Activated CD4-positive, alpha-beta memory T cell treated with anti-CD3 and anti-CD28 coated beads for 36 hours (primary cell): ENCODE measurements around the gene ATP5PD. TPM values are rescaled to one million over a fixed set of nuclear protein-coding genes. Genes with fewer than 3 reads are reported as not detected.

Source experiments
- CTCF ChIA-PET: fragments of 350-600 bp; sonication (Branson Sonifier 250); formaldehyde crosslinking; loops from one replicate; lab custom pipeline; 2021; ENCODE audit warnings: antibody characterized with exemption, inconsistent platforms; lab: Charles Lee
- POLR2A ChIA-PET: fragments of 350-600 bp; sonication (Branson Sonifier 250); formaldehyde crosslinking; loops from one replicate; lab custom pipeline; 2021; ENCODE audit warnings: antibody characterized with exemption; lab: Charles Lee
- DNase-seq: peaks from one replicate; pipeline ENCODE4 v3.0.0-alpha.2; 2020
- H3K27ac Mint-ChIP-seq: one replicate; pipeline ENCODE4 v1.8.0; 2021; ENCODE audit warnings: mixed read lengths
- H3K27me3 Mint-ChIP-seq: one replicate; pipeline ENCODE4 v1.8.0; 2021; ENCODE audit warnings: mixed read lengths
- H3K36me3 Mint-ChIP-seq: one replicate; pipeline ENCODE4 v1.8.0; 2021; ENCODE audit warnings: mixed read lengths
- H3K4me1 Mint-ChIP-seq: one replicate; pipeline ENCODE4 v1.8.0; 2021; ENCODE audit warnings: low read depth, mixed read lengths
- H3K4me3 Mint-ChIP-seq: one replicate; pipeline ENCODE4 v1.8.0; 2021; ENCODE audit warnings: mild to moderate bottlenecking, mixed read lengths
- H3K9me3 Mint-ChIP-seq: one replicate; pipeline ENCODE4 v1.8.0; 2021; ENCODE audit warnings: mixed read lengths
- intact Hi-C: fragments of 100-400 bp; cut with micrococcal nuclease; formaldehyde crosslinking; loops from one replicate; pipeline ENCODE4 v1.15.1; 2023
- total RNA-seq, 2 experiments: library from RNA; stranded (reverse); gene quantifications; one replicate each; pipeline ENCODE4 v1.2.3, GENCODE V29; 2021

Gene ATP5PD
- total RNA-seq, 2 experiments from 2014 or later: 249 to 261 TPM

GRCh38 chr17:75004371-75004770 is 42.4 kb downstream of the ATP5PD start:
- Mint-ChIP-seq H3K4me3 (no peak overlapping the region), H3K27me3 (no peaks in the 10 kb centered on the region), H3K27ac (no peak overlapping the region), H3K4me1 (no peaks in the 10 kb centered on the region), H3K9me3 (no peaks in the 10 kb centered on the region), H3K36me3 (no peaks in the 10 kb centered on the region)
- POLR2A ChIA-PET: interaction anchor here (1.1 kb wide), 1 partner anchor 9 kb away, joined by 6 read pairs; the partner anchor contains the start of gene MRPL58
- DNase-seq: no peak
- CTCF ChIA-PET: interaction anchor here (4.1 kb wide), 1 partner anchor 43 kb away, joined by 24 read pairs; no protein-coding TSS in a partner anchor
- intact Hi-C loops: no loop called here

GRCh38 chr17:75003957-75004355 is 42.8 kb downstream of the ATP5PD start:
- ChIA-PET CTCF (no interaction called here), POLR2A (interaction anchor here (1.1 kb wide), 1 partner anchor 9 kb away, joined by 6 read pairs; the partner anchor contains the start of gene MRPL58)
- no peaks in the 10 kb centered on the region for H3K36me3 Mint-ChIP-seq
- DNase-seq: no peak
- no peak overlapping the region for H3K4me3 Mint-ChIP-seq
- no peak overlapping the region for H3K27ac Mint-ChIP-seq
- intact Hi-C loops: no loop called here
- H3K4me1 Mint-ChIP-seq: no peaks in the 10 kb centered on the region
- no peaks in the 10 kb centered on the region for H3K27me3 Mint-ChIP-seq
- H3K9me3 Mint-ChIP-seq: no peaks in the 10 kb centered on the region

GRCh38 chr17:75003070-75003956 is 43.5 kb downstream of the ATP5PD start:
- no peaks in the 10 kb centered on the region for H3K27me3 Mint-ChIP-seq
- H3K36me3 Mint-ChIP-seq: no peaks in the 10 kb centered on the region
- intact Hi-C loops: no loop called here
- POLR2A ChIA-PET: interaction anchor here (0.5 to 1.1 kb wide), 2 partner anchors 8 to 10 kb away, joined by 3 to 6 read pairs; partner anchors contain the start of gene MRPL58
- CTCF ChIA-PET: no interaction called here
- H3K4me1 Mint-ChIP-seq: peaks cover 1% of the 10 kb centered on the region
- no peak overlapping the region for H3K27ac Mint-ChIP-seq
- no peak for DNase-seq
- no peaks in the 10 kb centered on the region for H3K9me3 Mint-ChIP-seq
- no peak overlapping the region for H3K4me3 Mint-ChIP-seq

DNA sequence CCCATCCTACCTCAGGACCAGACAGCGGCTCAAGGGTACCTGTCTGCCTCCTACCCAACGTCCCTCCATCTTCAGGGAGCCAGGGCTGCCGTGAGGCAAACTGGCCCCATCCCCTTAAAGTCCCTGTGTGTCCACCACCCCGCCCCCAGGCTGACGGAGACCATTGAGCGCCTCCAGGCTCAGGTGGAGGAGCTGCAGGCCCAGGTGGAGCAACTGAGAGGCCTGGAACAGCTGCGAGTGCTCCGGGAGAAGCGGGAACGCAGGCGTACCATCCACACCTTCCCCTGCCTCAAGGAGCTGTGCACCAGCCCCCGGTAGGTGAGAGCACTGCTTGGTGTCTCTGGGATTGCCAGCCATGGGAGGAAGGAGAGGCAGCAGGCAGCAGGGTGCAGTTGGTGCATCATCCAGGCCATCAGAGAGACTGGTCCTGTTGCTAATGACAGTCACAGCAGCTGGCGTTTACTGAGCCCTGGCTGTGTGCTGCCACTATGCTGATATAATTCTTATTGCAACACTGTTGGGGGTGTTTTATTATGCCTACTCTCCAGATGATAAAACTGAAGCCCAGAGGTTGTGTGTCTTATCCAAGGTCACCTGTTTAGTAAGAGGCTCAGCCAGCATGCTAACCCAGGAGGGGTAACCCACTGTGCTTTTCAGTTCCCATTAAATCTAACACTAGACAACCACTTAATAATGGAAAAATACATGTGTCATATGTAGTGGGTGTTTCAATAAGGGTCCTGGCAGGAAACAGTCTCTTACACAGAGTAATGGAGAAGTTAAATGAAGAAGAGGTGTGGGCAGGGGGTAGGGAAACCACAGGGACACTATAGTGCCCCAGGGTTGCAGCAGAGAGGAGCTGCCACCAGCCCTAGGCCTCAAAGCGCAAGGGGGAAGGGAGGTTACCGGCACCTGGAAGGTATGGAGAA is 44.6 kb downstream of the ATP5PD start:
- H3K36me3 Mint-ChIP-seq: no peaks in the 10 kb centered on the region
- POLR2A ChIA-PET: no interaction called here
- H3K27ac Mint-ChIP-seq: no peak overlapping the region
- no peak overlapping the region for H3K4me3 Mint-ChIP-seq
- CTCF ChIA-PET: interaction anchor here (0.7 kb wide), 1 partner anchor 11 kb away, joined by 3 read pairs; the partner anchor contains the start of gene MRPL58
- no peak for DNase-seq
- H3K9me3 Mint-ChIP-seq: no peaks in the 10 kb centered on the region
- H3K4me1 Mint-ChIP-seq: peaks cover 2% of the 10 kb centered on the region
- intact Hi-C loops: no loop called here
- H3K27me3 Mint-ChIP-seq: no peaks in the 10 kb centered on the region

DNA sequence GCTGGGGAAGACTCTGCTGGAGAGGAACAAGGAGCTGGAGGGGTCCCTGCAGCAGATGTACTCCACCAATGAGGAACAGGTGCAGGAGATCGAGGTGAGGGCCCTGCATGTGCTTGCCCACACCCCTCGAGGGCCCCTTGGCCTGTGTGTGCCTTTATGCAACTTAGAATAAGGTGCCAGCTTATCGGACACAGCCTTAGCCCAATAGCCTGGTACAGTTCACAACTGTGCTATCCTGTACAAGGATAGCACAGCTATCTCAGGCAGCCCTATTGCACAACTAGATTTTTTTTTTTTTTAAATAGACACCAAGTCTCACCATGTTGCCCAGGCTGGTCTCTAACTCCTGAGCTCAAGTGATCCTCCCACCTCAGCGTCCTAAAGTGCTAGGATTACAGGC is 47.2 kb downstream of the ATP5PD start:
- no peaks in the 10 kb centered on the region for H3K36me3 Mint-ChIP-seq
- no peak overlapping the region for H3K27ac Mint-ChIP-seq
- H3K4me3 Mint-ChIP-seq: no peak overlapping the region
- no peak for DNase-seq
- no peaks in the 10 kb centered on the region for H3K27me3 Mint-ChIP-seq
- no peaks in the 10 kb centered on the region for H3K9me3 Mint-ChIP-seq
- CTCF ChIA-PET: interaction anchor here (0.6 to 2.0 kb wide), 3 partner anchors 39 to 108 kb away, joined by 3 to 6 read pairs (median 4); no protein-coding TSS in a partner anchor
- POLR2A ChIA-PET: interaction anchor here (0.6 to 1.0 kb wide), 2 partner anchors 11 to 26 kb away, joined by 3 to 4 read pairs; no protein-coding TSS in a partner anchor
- intact Hi-C loops: no loop called here
- peaks cover 2% of the 10 kb centered on the region for H3K4me1 Mint-ChIP-seq

GRCh38 chr17:74998783-74999182 is 48.0 kb downstream of the ATP5PD start:
- Mint-ChIP-seq H3K36me3 (no peaks in the 10 kb centered on the region), H3K9me3 (no peaks in the 10 kb centered on the region), H3K4me3 (no peak overlapping the region), H3K27ac (no peak overlapping the region), H3K4me1 (peaks cover 2% of the 10 kb centered on the region), H3K27me3 (no peaks in the 10 kb centered on the region)
- CTCF ChIA-PET: interaction anchor here (1.0 to 2.0 kb wide), 3 partner anchors 12 to 41 kb away, joined by 3 to 6 read pairs (median 4); partner anchors contain the start of gene CDR2L
- DNase-seq: no peak
- POLR2A ChIA-PET: interaction anchor here (0.6 to 1.0 kb wide), 3 partner anchors 25 to 1081 kb away, joined by 3 to 4 read pairs (median 3); partner anchors contain the start of gene SMIM5
- intact Hi-C loops: no loop called here

DNA sequence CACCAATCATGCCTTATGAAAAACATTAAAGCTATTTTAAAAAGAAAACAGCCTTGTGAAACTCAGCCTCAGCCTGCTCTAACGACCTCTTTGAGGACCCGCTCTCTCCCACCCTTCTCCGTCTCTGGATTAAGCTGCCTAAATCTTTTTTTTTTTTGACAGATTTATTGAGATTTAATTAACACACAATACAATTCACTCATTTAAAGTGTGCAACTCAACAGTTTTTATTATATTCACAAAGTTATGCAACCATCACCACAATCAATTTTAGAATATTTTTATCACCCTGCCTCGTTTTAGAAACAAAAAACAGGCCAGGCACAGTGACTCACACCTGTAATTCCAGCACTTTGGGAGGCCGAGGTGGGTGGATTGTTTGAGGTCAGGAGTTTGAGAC is 50.9 kb downstream of the ATP5PD start:
- H3K27me3 Mint-ChIP-seq: no peaks in the 10 kb centered on the region
- POLR2A ChIA-PET: no interaction called here

GRCh38 chr17:74994440-74994839 is 52.3 kb downstream of the ATP5PD start:
- peaks cover 2% of the 10 kb centered on the region for H3K4me1 Mint-ChIP-seq
- CTCF ChIA-PET: interaction anchor here (0.8 to 1.2 kb wide), 2 partner anchors 17 to 132 kb away, joined by 3 read pairs; no protein-coding TSS in a partner anchor
- H3K36me3 Mint-ChIP-seq: no peaks in the 10 kb centered on the region
- no peaks in the 10 kb centered on the region for H3K27me3 Mint-ChIP-seq
- no peaks in the 10 kb centered on the region for H3K9me3 Mint-ChIP-seq
- POLR2A ChIA-PET: interaction anchor here (0.5 kb wide), 1 partner anchor 205 kb away, joined by 5 read pairs; no protein-coding TSS in a partner anchor
- no peak for DNase-seq
- H3K27ac Mint-ChIP-seq: no peak overlapping the region
- intact Hi-C loops: no loop called here
- H3K4me3 Mint-ChIP-seq: no peak overlapping the region

More for the DNA sequence above, 50.9 kb downstream of the ATP5PD start:
- no peak for DNase-seq
- intact Hi-C loops: no loop called here
- Mint-ChIP-seq H3K4me3 (no peak overlapping the region), H3K9me3 (no peaks in the 10 kb centered on the region), H3K36me3 (no peaks in the 10 kb centered on the region), H3K4me1 (peaks cover 2% of the 10 kb centered on the region), H3K27ac (no peak overlapping the region)
- CTCF ChIA-PET: no interaction called here

GRCh38 chr17:74992223-74992622 is 54.5 kb downstream of the ATP5PD start:
- H3K4me1 Mint-ChIP-seq: peaks cover 1% of the 10 kb centered on the region
- no peak overlapping the region for H3K4me3 Mint-ChIP-seq
- H3K27ac Mint-ChIP-seq: no peak overlapping the region
- H3K27me3 Mint-ChIP-seq: peaks cover 3% of the 10 kb centered on the region
- POLR2A ChIA-PET: no interaction called here
- no peaks in the 10 kb centered on the region for H3K36me3 Mint-ChIP-seq
- no peaks in the 10 kb centered on the region for H3K9me3 Mint-ChIP-seq
- CTCF ChIA-PET: interaction anchor here (1.2 kb wide), 1 partner anchor 30 kb away, joined by 3 read pairs; no protein-coding TSS in a partner anchor
- intact Hi-C loops: no loop called here
- DNase-seq: no peak

DNA sequence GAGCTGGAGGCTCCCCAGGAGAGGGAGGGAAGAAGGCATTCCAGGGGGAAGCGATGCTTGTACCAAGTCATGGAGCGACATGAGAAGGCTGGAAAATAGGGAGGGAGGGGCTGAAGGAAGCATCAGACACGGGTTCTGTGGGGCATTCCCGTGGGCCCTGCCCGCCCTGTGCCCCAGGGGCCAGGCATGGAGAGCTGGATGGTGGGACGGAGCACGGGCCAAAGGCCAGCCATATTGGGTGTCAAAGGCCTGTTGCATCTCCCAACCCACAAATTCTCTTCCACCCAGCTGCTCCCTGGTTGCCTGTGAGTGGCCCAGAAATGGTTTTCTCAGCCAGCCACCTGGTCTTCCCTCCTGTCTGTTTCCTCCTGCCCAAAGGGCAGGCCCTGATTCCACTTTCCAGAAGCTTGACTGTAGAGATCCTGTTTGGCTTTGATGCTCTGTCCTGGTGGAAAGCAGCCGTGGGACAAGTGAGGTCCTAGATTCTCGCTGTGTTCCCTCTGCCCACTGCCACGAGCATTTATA is 56.1 kb downstream of the ATP5PD start:
- peaks cover 3% of the 10 kb centered on the region for H3K27me3 Mint-ChIP-seq
- DNase-seq: no peak
- H3K36me3 Mint-ChIP-seq: no peaks in the 10 kb centered on the region
- H3K4me1 Mint-ChIP-seq: peaks cover 6% of the 10 kb centered on the region
- no peaks in the 10 kb centered on the region for H3K9me3 Mint-ChIP-seq
- CTCF ChIA-PET: interaction anchor here (1.1 to 4.1 kb wide), 3 partner anchors 29 to 210 kb away, joined by 3 to 39 read pairs (median 5); no protein-coding TSS in a partner anchor
- no peak overlapping the region for H3K4me3 Mint-ChIP-seq
- no peak overlapping the region for H3K27ac Mint-ChIP-seq
- intact Hi-C loops: no loop called here
- POLR2A ChIA-PET: no interaction called here
